Transverse colon (tissue), 4 donors: ENCODE results near the gene ZNF600. TPM values are rescaled to one million over a fixed set of nuclear protein-coding genes. Genes with fewer than 3 reads are reported as not detected.
"Not testable (repeated sequence)": the region's sequence is repeated elsewhere in the genome, so short reads cannot be mapped to it uniquely, and the experiment has no call there.

Experiments
- DNase-seq: peaks from one replicate; pipeline ENCODE4 v3.0.0-alpha.2; 2019
- H3K27ac ChIP-seq, 4 donors: fragments of 200-600 bp; sonication (generic); 2 replicates each; pipeline ENCODE4 v1.5.1; 2016 to 2018; ENCODE audit warnings: inconsistent platforms in 4 of 4
- H3K27me3 ChIP-seq: fragments of 200-600 bp; sonication (generic); 2 replicates; pipeline ENCODE4 v1.5.1; 2017; ENCODE audit warnings: inconsistent platforms
- H3K36me3 ChIP-seq, 4 donors: fragments of 200-600 bp; sonication (generic); 2 replicates each; pipeline ENCODE4 v1.5.1; 2017 to 2019; ENCODE audit warnings: inconsistent platforms in 4 of 4
- H3K4me1 ChIP-seq, 4 donors: fragments of 200-600 bp; sonication (generic); 2 replicates each; pipeline ENCODE4 v1.5.1; 2017 to 2020; ENCODE audit warnings: inconsistent platforms in 4 of 4
- H3K4me3 ChIP-seq, 4 donors: fragments of 200-600 bp; sonication (generic); 1 replicate in 1 of 4; 2 replicates in 3 of 4; pipeline versions ENCODE4 v1.5.1 to v1.6.1; 2017 to 2019; ENCODE audit warnings: inconsistent platforms in 4 of 4
- H3K9me3 ChIP-seq, 2 donors: fragments of 200-600 bp; sonication (generic); 2 replicates each; pipeline ENCODE4 v1.5.1; 2017 to 2019; ENCODE audit warnings: inconsistent platforms in 2 of 2
- EP300 ChIP-seq: sonication (generic); formaldehyde crosslinking; IDR thresholded peaks from one replicate; pipeline ENCODE4 v1.6.1; 2017; ENCODE audit warnings: antibody characterized with exemption, low read depth
- POLR2A ChIP-seq: fragments of 450-650 bp; IDR thresholded peaks from one replicate; pipeline ENCODE4 v1.6.1; 2016; ENCODE audit warnings: antibody characterized with exemption, mild to moderate bottlenecking, moderate library complexity
- POLR2AphosphoS5 ChIP-seq, 3 donors: sonication (generic); formaldehyde crosslinking; IDR thresholded peaks; one replicate each; pipeline ENCODE4 v1.6.1; 2016; ENCODE audit warnings: antibody characterized with exemption in 3 of 3
- WGBS, 2 donors: methylation state at CpG; one replicate each; pipeline ENCODE4 v1.1.5; 2018; ENCODE audit warnings: low coverage in 1 of 2; 5-methylcytosine and 5-hydroxymethylcytosine counted together
- in situ Hi-C, 4 donors: fragments of 200-750 bp; cut with MboI; loops; one replicate each; pipeline versions ENCODE4 v1.15.0 to v1.15.1; 2017; ENCODE audit warnings: low sequenced_read_pairs in 3 of 4, low pct_ligation_motif_present in 1 of 4, low pct_unique_long_range_greater_than_20kb in 1 of 4
- intact Hi-C: fragments of 100-400 bp; cut with DNase I; formaldehyde crosslinking; loops from one replicate; pipeline ENCODE4 v1.15.1; 2023; ENCODE audit warnings: low total_unique reads
- total RNA-seq, 4 donors: library from RNA; depleted of rRNA; stranded (reverse); fragments of >200 nt; gene quantifications; one replicate each; pipeline ENCODE4 v1.1.0, GENCODE V29; 2016
- TF ChIP-seq, protein P1 (sequence below), 5 experiments: fragments of 200-600 bp in 3 of 5; fragments of 450-650 bp in 2 of 5; sonication (generic) in 3 of 5; IDR thresholded peaks; 1 replicate in 2 of 5; 2 replicates in 3 of 5; pipeline ENCODE4 v1.5.1; 2016 to 2017; ENCODE audit warnings: antibody characterized with exemption in 5 of 5, inconsistent platforms in 3 of 5, mild to moderate bottlenecking in 2 of 5, moderate library complexity in 1 of 5

ZNF600 gene
- total RNA-seq, 4 donors from 2014 or later: 5.2 to 95.4 (median 27.2) TPM

GRCh38 chr19:52724701-52725514 is 61.7 kb downstream of the ZNF600 start:
- H3K27ac ChIP-seq: no peak overlapping the region
- intact Hi-C loops: no loop called here
- TF ChIP-seq, protein P1, sequence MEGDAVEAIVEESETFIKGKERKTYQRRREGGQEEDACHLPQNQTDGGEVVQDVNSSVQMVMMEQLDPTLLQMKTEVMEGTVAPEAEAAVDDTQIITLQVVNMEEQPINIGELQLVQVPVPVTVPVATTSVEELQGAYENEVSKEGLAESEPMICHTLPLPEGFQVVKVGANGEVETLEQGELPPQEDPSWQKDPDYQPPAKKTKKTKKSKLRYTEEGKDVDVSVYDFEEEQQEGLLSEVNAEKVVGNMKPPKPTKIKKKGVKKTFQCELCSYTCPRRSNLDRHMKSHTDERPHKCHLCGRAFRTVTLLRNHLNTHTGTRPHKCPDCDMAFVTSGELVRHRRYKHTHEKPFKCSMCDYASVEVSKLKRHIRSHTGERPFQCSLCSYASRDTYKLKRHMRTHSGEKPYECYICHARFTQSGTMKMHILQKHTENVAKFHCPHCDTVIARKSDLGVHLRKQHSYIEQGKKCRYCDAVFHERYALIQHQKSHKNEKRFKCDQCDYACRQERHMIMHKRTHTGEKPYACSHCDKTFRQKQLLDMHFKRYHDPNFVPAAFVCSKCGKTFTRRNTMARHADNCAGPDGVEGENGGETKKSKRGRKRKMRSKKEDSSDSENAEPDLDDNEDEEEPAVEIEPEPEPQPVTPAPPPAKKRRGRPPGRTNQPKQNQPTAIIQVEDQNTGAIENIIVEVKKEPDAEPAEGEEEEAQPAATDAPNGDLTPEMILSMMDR (IDR thresholded peaks at IDR 0.05): no peak
- TF ChIP-seq POLR2A (no peak), EP300 (no peak), POLR2AphosphoS5 (IDR thresholded peaks at IDR 0.05) (no peak)
- in situ Hi-C loops: loop anchor here in 2 of 4 donors (25.0 kb wide), 1 partner anchor 463 kb away; the partner anchor contains the start of gene ZNF766 (in 2 of the 2)
- peaks cover 0 to 7% of the 10 kb centered on the region in 2 donors for H3K9me3 ChIP-seq
- no peaks in the 10 kb centered on the region for H3K27me3 ChIP-seq
- no peaks in the 10 kb centered on the region for H3K4me1 ChIP-seq
- no peak overlapping the region for H3K4me3 ChIP-seq
- WGBS, 2 donors: 89 to 90% methylated on average over 14 to 23 of the region's 23 CpGs
- peaks cover 0 to 50% (median 13%) of the 10 kb centered on the region in 4 donors for H3K36me3 ChIP-seq
- no peak for DNase-seq

DNA sequence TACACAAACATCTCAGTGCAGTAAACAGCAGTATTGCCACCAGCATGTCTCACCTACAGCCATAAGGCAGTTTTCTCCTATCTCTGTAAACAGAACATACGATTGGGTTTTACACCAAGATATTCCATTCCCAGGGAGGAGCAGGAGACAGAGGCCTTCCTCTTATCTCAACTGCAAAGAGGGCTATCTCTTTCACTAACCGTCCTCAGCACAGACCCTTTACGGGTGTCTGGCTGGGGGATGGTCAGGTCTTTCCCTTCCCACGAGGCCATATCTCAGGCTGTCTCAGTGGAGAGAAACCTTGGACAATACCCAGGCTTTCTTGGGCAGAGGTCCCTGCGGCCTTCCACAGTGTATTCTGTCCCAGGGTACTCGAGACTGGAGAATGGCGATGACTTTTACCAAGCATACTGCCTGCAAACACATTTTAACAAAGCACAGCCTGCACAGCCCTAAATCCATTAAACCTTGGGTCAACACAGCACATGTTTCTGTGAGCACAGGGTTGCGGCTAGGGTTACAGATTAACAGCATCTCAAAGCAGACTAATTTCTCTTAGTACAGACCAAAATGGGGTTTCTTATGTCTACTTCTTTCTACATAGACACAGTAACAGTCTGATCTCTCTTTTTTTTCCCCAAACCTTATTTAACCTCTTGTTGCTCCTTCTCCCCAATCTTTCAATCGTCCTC is 62.5 kb downstream of the ZNF600 start:
- H3K9me3 ChIP-seq, in situ Hi-C loops, DNase-seq, H3K27me3 ChIP-seq, H3K4me3 ChIP-seq, intact Hi-C loops, H3K27ac ChIP-seq, H3K4me1 ChIP-seq: not testable (repeated sequence)
- peaks cover 0 to 50% (median 14%) of the 10 kb centered on the region in 4 donors for H3K36me3 ChIP-seq
- 60 to 86% methylated on average over 2 to 9 of the region's 9 CpGs for WGBS, 2 donors

DNA sequence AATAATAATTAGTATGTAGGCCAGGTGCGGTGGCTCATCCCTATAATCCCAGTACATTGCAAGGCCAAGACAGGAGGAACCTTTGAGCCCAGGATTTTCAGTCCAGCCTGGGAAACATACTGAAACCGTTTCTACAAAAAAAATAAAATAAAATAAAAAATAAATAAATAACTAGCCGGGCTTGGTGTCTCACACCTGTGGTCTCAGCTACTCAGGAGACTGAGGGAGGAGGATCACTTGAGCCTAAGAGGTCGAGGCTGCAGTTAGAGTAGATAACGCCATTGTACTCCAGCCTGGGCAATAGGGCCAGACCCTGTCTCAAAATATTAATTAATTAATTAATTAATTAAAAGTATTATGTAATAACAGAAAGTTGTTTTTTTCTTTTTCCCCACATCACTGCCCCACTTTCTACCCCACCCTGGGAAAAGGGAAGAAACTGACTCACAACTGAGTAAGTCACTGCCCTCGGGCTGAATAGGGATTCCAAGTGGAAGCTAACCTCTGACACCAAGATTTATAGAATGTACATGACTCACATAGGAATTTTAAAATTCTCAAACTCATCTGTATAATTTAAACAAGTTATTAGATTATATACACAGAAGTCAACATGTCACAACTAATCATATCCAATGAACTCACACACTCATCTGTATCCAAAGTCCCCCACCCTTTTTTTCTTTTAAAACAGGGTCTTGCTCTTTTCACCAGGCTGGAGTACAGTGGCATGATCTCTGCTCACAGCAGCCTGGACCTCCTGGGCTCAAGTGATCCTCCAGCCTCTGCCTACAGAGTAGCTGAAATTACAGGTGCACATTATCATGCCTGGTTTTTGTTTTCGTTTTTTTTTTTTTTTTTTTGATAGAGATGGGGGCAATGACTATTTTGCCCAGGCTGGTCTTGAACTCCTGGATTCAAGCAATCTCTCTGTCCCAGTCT is 64.3 kb downstream of the ZNF600 start:
- DNase-seq: no peak
- no peak for TF ChIP-seq POLR2A
- no peak for TF ChIP-seq POLR2AphosphoS5 (IDR thresholded peaks at IDR 0.05)
- no peak for TF ChIP-seq EP300
- TF ChIP-seq, protein P1 (IDR thresholded peaks at IDR 0.05): no peak
- Histone ChIP-seq H3K27me3 (no peaks in the 10 kb centered on the region), H3K27ac (no peak overlapping the region), H3K4me3 (no peak overlapping the region), H3K9me3 (peaks cover 0 to 7% of the 10 kb centered on the region in 2 donors), H3K36me3 (peaks cover 0 to 36% (median 8%) of the 10 kb centered on the region in 4 donors), H3K4me1 (no peaks in the 10 kb centered on the region)
- 87 to 90% methylated on average over 6 to 7 of the region's 7 CpGs for WGBS, 2 donors
- in situ Hi-C loops: no loop called here
- intact Hi-C loops: no loop called here

DNA sequence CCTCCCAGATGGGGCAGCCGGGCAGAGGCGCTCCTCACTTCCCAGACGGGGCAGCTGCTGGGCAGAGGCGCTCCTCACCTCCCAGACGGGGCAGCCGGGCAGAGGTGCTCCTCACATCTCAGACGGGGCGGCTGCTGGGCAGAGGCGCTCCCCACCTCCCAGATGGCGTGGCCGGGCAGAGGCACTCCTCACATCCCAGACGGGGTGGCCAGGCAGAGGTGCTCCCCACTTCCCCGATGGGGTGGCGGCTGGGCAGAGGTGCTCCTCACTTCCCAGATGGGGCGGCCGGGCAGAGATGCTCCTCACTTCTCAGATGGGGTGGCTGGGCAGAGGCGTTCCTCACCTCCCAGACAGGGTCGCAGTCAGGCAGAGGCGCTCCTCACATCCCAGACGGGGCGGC is 66.0 kb downstream of the ZNF600 start:
- intact Hi-C loops, DNase-seq, H3K27me3 ChIP-seq, in situ Hi-C loops, H3K9me3 ChIP-seq, H3K4me1 ChIP-seq, H3K4me3 ChIP-seq, H3K27ac ChIP-seq: not testable (repeated sequence)
- WGBS, 2 donors: 96% methylated on average over 15 of the region's 21 CpGs; no CpG with 5 or more reads in 1 of the 2 donors
- H3K36me3 ChIP-seq: peaks cover 0 to 21% (median 7%) of the 10 kb centered on the region in 4 donors
